HG03521 (cell line): Measurements from ENCODE around the gene DKK3.
"Not testable (repeated sequence)": the region's sequence is repeated elsewhere in the genome, so short reads cannot be mapped to it uniquely, and the experiment has no call there.

Experiments
- ATAC-seq: cut with Tn5 transposase; IDR thresholded peaks from one replicate; pipeline ENCODE4 v1.9.1; 2021; ENCODE audit warnings: mild to moderate bottlenecking, moderate library complexity; ENCODE audit not compliant: unreplicated experiment

Gene DKK3

GRCh38 chr11:12007769-12008737, at the start of gene DKK3:
Gene DKK3, minus strand, starts transcription at chr11:12008626. Its CDS starts 44 bp downstream, at chr11:12008582.
- ATAC-seq, result no peak

- ATAC-seq, result no peak
Observed at GRCh38 chr11:12057299-12057980, 49.0 kb upstream of the DKK3 start.

- ATAC-seq, result no peak
Observed at GRCh38 chr11:12056119-12056518, 47.7 kb upstream of the DKK3 start.

GRCh38 chr11:12053606-12054361, 45.4 kb upstream of the DKK3 start:
- ATAC-seq, result no peak

- no peak for ATAC-seq
Observed at GRCh38 chr11:12052676-12053605, 44.5 kb upstream of the DKK3 start.

- ATAC-seq, result no peak
Observed at GRCh38 chr11:12051287-12051662, 42.8 kb upstream of the DKK3 start.

GRCh38 chr11:12050470-12051286, 42.3 kb upstream of the DKK3 start:
- ATAC-seq, result no peak

- no peak for ATAC-seq
Observed at GRCh38 chr11:12048936-12049790, 40.7 kb upstream of the DKK3 start.

- no peak for ATAC-seq
Observed at GRCh38 chr11:12046636-12047236, 38.3 kb upstream of the DKK3 start.

- ATAC-seq, result no peak
Observed at GRCh38 chr11:12045914-12046635, 37.6 kb upstream of the DKK3 start.

- ATAC-seq, result no peak
Observed at GRCh38 chr11:12044799-12045198, 36.4 kb upstream of the DKK3 start.

GRCh38 chr11:12043959-12044791, 35.7 kb upstream of the DKK3 start:
- ATAC-seq, result no peak

GRCh38 chr11:12043221-12043620, 34.8 kb upstream of the DKK3 start:
- no peak for ATAC-seq

GRCh38 chr11:12042215-12042676, 33.8 kb upstream of the DKK3 start:
- ATAC-seq, result no peak

GRCh38 chr11:12040719-12041118, 32.3 kb upstream of the DKK3 start:
- not testable (repeated sequence) for ATAC-seq

- ATAC-seq, result no peak
Observed at GRCh38 chr11:12032968-12033367, 24.5 kb upstream of the DKK3 start.
